Body of pancreas (tissue), 4 donors: ENCODE measurements around the gene CCDC138. TPM values are rescaled to one million over a fixed set of nuclear protein-coding genes. Genes with fewer than 3 reads are reported as not detected.

Experiments used
- ATAC-seq: fragments of 150-250 bp; one replicate; pipeline ENCODE4 v1.9.1; 2016
- DNase-seq, 4 donors: peaks; one replicate each; pipeline ENCODE4 v3.0.0-alpha.2; 2019
- H3K27ac ChIP-seq, 4 donors: fragments of 200-600 bp; sonication (generic); 1 replicate in 3 of 4; 2 replicates in 1 of 4; pipeline versions ENCODE4 v1.5.1 to v1.6.1; 2016 to 2019; ENCODE audit warnings: mild to moderate bottlenecking in 1 of 4, mixed read lengths in 1 of 4, moderate library complexity in 1 of 4
- H3K27me3 ChIP-seq, 2 donors: fragments of 200-600 bp; sonication (generic); one replicate each; pipeline ENCODE4 v1.6.0; 2016; ENCODE audit warnings: mild to moderate bottlenecking in 1 of 2
- H3K36me3 ChIP-seq, 2 donors: fragments of 200-600 bp; sonication (generic); replicated peaks in 1 of 2; 2 replicates each; pipeline ENCODE4 v1.5.1; 2016; ENCODE audit warnings: low read depth in 2 of 2; ENCODE audit not compliant: insufficient read depth in 1 of 2
- H3K4me1 ChIP-seq: fragments of 200-600 bp; sonication (generic); one replicate; pipeline ENCODE4 v1.6.0; 2016
- H3K4me3 ChIP-seq, 2 donors: fragments of 200-600 bp; sonication (generic); 1 replicate in 1 of 2; 2 replicates in 1 of 2; pipeline ENCODE4 v1.5.1; 2016 to 2019
- H3K9me3 ChIP-seq, 3 donors: fragments of 200-600 bp; sonication (generic); 1 replicate in 2 of 3; 2 replicates in 1 of 3; pipeline ENCODE4 v1.5.1; 2016
- POLR2A ChIP-seq, 3 donors: fragments of 450-650 bp; IDR thresholded peaks; one replicate each; pipeline ENCODE4 v1.6.1; 2016; ENCODE audit warnings: antibody characterized with exemption in 3 of 3, mild to moderate bottlenecking in 2 of 3
- WGBS, 2 donors: methylation state at CpG; one replicate each; pipeline ENCODE4 v1.1.5; 2017; 5-methylcytosine and 5-hydroxymethylcytosine counted together
- intact Hi-C: fragments of 100-400 bp; cut with DNase I; formaldehyde crosslinking; loops from one replicate; pipeline ENCODE4 v1.15.1; 2023
- total RNA-seq, 2 donors: library from RNA; depleted of rRNA; stranded (reverse); fragments of >200 nt; gene quantifications; one replicate each; pipeline ENCODE4 v1.1.0, GENCODE V29; 2016
- TF ChIP-seq, protein P1 (sequence below), 7 experiments: fragments of 450-650 bp in 4 of 7; fragments of 200-600 bp in 3 of 7; sonication (generic) in 3 of 7; IDR thresholded peaks; one replicate each; pipeline ENCODE4 v1.5.1; 2016 to 2019; ENCODE audit warnings: antibody characterized with exemption in 7 of 7

Gene CCDC138
- total RNA-seq, 2 donors from 2014 or later: 3.1 to 9.6 TPM

DNA sequence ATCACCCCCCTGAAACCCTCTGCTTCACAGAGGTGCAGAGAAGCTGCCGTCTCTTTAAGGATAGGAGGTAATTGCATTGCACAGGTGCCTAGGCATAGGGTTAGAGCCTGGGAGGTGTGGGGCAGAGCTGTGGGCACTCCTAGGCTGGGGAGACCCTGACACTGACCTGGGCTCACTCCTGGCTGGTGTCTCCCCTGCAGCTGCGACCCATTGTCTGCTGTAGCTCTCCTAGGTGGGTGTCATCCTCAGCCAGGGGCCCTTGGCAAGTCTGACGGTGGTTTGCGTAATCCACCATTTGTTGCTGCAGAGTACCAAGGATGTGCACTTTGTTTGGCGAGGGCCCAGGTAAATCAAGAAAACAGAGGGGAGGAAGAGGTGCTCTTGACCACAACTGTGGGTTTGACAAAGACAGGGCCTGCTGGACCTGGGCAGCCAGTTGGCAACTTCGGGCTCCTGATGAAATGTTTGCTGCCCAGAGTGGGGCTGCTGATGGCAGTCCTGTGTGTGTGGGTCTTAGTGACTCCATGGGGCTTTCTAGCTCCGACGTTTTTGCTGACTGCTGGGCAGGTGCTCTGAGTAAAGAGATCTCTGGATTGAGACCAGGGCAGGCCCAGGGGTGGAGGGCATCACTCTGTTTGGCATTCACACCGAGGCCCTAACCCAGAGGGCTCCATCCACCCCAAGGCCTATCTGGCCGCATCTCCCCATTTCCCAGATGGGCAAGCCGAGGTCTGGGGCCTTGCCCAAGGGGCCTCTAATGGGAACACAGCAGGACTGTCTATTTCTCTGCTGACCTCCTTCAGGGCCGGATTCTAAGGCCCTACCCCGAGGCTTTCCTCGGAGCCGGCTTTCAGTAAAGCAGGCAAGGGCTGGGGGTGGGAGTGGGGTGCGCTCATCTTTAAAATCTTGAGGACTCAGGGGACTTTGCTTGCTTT lies 134.8 kb downstream of the CCDC138 start:
- Histone ChIP-seq H3K9me3 (no peaks in the 10 kb centered on the region), H3K4me1 (no peaks in the 10 kb centered on the region), H3K36me3 (no peaks in the 10 kb centered on the region), H3K27ac (no peak overlapping the region), H3K4me3 (no peak overlapping the region), H3K27me3 (no peaks in the 10 kb centered on the region)
- 63 to 73% methylated on average over 9 to 16 of the region's 16 CpGs for WGBS, 2 donors
- intact Hi-C loops: no loop called here
- DNase-seq (no peak), ATAC-seq (no peak)
- TF ChIP-seq, protein P1, sequence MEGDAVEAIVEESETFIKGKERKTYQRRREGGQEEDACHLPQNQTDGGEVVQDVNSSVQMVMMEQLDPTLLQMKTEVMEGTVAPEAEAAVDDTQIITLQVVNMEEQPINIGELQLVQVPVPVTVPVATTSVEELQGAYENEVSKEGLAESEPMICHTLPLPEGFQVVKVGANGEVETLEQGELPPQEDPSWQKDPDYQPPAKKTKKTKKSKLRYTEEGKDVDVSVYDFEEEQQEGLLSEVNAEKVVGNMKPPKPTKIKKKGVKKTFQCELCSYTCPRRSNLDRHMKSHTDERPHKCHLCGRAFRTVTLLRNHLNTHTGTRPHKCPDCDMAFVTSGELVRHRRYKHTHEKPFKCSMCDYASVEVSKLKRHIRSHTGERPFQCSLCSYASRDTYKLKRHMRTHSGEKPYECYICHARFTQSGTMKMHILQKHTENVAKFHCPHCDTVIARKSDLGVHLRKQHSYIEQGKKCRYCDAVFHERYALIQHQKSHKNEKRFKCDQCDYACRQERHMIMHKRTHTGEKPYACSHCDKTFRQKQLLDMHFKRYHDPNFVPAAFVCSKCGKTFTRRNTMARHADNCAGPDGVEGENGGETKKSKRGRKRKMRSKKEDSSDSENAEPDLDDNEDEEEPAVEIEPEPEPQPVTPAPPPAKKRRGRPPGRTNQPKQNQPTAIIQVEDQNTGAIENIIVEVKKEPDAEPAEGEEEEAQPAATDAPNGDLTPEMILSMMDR (IDR thresholded peaks at IDR 0.05): no peak
- TF ChIP-seq POLR2A (IDR thresholded peaks at IDR 0.05): no peak

DNA sequence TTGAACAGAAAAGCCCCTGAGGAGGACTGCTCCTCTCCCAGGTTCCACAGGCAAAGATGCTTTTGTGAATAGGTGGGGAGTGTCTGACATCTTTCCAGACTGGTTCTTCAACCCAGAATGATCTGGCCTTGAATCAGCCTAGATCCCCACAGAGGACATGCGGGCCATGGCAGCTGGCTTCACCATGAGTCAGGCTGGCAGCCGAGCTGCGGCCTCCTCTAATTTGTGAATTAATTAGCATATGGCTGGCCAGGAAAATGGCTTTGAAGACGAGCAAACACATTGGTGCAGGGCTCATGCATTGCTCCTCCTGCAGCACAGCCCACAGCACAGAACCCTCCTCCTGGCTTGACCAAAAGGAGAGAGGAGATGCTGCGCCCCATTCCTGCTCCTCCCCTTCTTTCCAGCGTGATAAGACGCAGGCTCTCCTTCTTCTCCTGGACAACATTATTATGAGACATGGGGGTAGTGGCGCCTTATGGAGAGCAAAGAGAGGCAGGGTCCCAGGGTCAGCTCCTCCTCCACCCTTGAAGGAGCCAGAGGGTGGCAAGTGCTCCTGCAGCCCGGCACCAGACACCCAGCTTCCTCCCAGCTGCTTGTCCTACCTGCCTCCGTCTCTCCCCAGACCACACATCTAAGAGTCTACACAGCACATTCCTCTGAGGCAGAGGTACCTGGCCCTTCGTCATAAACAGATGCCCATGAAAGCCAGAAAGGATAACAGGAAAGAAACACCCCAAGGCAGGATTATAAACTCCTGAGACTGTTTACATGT lies 135.8 kb downstream of the CCDC138 start:
- Histone ChIP-seq H3K9me3 (no peaks in the 10 kb centered on the region), H3K4me1 (no peaks in the 10 kb centered on the region), H3K27ac (no peak overlapping the region), H3K4me3 (no peak overlapping the region), H3K36me3 (no peaks in the 10 kb centered on the region), H3K27me3 (no peaks in the 10 kb centered on the region)
- ATAC-seq (no peak), DNase-seq (no peak)
- TF ChIP-seq POLR2A (IDR thresholded peaks at IDR 0.05): no peak
- TF ChIP-seq, protein P1 (IDR thresholded peaks at IDR 0.05): no peak
- 69% methylated on average over 8 to 11 of the region's 11 CpGs for WGBS, 2 donors
- intact Hi-C loops: no loop called here

DNA sequence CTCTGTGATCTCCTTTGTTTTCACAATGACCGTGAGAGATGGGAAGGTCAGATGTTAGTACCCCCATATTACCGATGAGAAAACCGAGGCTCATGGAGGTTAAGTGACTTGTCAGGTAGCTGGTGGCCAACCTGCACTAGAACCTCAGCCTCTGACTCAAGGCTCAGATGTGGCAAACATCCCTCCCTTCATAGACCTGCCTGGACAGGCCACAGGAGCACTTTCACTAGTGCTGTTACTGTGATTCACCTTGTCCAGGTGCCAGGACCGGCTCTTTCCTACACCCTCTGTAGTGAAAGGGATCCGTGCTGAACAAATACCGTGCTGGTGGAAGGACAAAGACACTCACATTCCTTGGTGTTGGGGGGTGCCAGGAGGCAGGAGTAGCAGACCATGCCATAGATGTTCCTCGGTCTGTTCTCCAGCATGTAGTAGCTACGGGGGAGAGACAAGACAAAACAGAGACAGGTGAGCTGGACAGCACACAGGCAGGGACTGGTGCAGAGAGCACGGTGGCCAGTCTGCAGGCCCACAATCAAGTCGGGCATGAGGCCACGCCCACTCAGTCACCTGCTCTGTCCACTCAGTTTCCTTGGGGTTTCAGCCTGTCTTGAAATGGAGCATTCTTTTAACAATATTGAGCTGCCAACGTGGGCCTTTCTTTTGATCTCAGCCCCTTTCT lies 136.6 kb downstream of the CCDC138 start:
- Histone ChIP-seq H3K4me3 (no peak overlapping the region), H3K27ac (no peak overlapping the region), H3K4me1 (no peaks in the 10 kb centered on the region), H3K27me3 (no peaks in the 10 kb centered on the region), H3K36me3 (no peaks in the 10 kb centered on the region), H3K9me3 (no peaks in the 10 kb centered on the region)
- ATAC-seq (no peak), DNase-seq (no peak)
- 49 to 54% methylated on average over 12 of the region's 12 CpGs for WGBS, 2 donors
- no peak for TF ChIP-seq POLR2A (IDR thresholded peaks at IDR 0.05)
- TF ChIP-seq, protein P1 (IDR thresholded peaks at IDR 0.05): no peak
- intact Hi-C loops: no loop called here

DNA sequence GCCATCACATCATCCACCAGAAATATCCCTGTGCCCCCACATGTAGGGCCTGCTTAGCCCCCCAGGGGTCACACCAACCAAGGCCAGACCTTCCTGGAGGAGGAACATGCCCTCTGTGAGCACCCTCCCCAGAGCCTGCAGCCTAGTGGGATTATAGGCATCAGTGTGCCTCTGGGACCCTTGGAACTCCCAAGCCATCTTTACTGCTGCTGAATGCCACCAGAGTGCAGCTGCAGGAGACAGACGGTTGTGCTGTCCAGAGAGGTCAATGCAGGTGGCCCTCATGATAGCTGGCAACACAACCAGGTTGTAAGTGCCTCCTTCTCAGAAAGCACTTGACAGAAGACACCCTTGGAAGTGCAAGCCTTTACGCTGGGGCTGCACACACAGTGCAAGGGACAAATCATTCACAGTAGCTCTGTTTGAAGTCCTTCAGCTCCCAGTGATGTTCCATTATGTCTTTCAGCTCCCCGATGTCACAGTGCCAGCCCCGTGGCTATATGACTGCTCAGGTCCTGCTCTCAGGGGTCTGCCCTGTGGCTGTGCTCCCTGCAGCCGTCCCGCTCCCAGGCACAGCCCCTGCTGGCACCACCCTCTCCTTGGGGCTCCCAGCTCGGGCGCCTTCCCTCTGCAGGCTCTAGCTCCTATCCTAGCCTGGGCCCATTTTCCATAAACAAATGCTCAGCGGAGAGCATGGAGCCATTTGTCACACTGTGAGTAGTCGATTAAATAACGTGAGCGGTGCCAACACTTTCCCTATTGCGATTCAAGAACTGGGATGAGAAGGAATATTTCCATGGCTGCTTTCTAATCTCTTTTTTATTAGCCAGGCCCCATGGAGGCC lies 137.4 kb downstream of the CCDC138 start:
- WGBS, 2 donors: 76 to 78% methylated on average over 6 to 13 of the region's 13 CpGs
- no peak for ATAC-seq
- Histone ChIP-seq H3K9me3 (no peaks in the 10 kb centered on the region), H3K4me3 (no peak overlapping the region), H3K4me1 (no peaks in the 10 kb centered on the region), H3K36me3 (no peaks in the 10 kb centered on the region), H3K27me3 (no peaks in the 10 kb centered on the region), H3K27ac (no peak overlapping the region)
- TF ChIP-seq POLR2A (IDR thresholded peaks at IDR 0.05): no peak
- TF ChIP-seq, protein P1 (IDR thresholded peaks at IDR 0.05): no peak
- no peak for DNase-seq
- intact Hi-C loops: no loop called here
